ENCODE results near the gene BDNF. TPM values are rescaled to one million over a fixed set of nuclear protein-coding genes. Genes with fewer than 3 reads are reported as not detected.

BDNF gene
- total and polyA plus RNA-seq, 2 of the 8 experiments (the other 6 are each of a cell fraction or from before 2014, with no cell fraction given): 2.4 to 5.4 TPM

DNA sequence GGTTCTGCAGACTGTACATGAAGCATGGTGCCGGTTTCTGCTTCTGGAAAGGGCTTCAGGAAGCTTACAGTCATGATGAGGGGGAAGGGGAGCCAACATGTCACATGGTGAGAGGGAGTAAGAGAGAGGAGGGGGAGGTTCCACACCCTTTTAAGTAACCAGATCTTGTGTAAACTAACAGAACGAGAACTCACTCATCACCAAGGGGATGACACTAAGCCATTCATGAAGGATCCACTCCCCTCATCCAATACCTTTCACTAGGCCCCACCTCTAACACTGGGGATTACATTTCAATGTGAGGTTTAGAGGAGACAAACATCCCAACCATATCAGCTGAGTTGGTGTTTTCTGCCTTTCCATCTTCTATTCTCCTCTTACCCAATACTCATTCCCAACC is 83.5 kb downstream of the BDNF start:
- Histone ChIP-seq H3K9ac (replicated peaks in 1 of 4; ENCODE audit: extremely low read depth in 1 of 4, low read depth in 3 of 4, low read length in 3 of 4) (no peak overlapping the region), H4K8ac (ENCODE audit: extremely low read depth, insufficient read depth, low read length) (no peak overlapping the region), H2BK5ac (ENCODE audit: low read depth, low read length) (no peak overlapping the region), H3K27me3 (replicated peaks in 1 of 4; ENCODE audit: control insufficient read depth in 3 of 4, extremely low read depth in 1 of 4, insufficient read depth in 3 of 4, low read length in 3 of 4) (no peaks in the 10 kb centered on the region), H3K4ac (replicated peaks; ENCODE audit: insufficient read length, low read depth, low read length) (no peak overlapping the region), H3K27ac (ENCODE audit: low read depth, low read length) (no peak overlapping the region), H2AK5ac (ENCODE audit: low read depth, low read length) (no peak overlapping the region), H2AFZ (ENCODE audit: low read length) (no peak overlapping the region), H4K91ac (replicated peaks; ENCODE audit: insufficient read length, low read length) (no peak overlapping the region), H2BK120ac (replicated peaks; ENCODE audit: low read depth, low read length) (no peak overlapping the region), H4K5ac (ENCODE audit: insufficient read length, low read depth, low read length) (no peak overlapping the region), H3K4me3 (ENCODE audit: extremely low read depth in 1 of 4, insufficient read depth in 2 of 4, low read depth in 3 of 4, low read length in 4 of 4) (no peak overlapping the region), H3K4me2 (ENCODE audit: insufficient read depth in 1 of 2, low read depth in 2 of 2, low read length in 2 of 2) (no peak overlapping the region), H3K79me2 (ENCODE audit: control insufficient read depth in 1 of 2, insufficient read depth in 2 of 2, low read length in 2 of 2) (0 out of 4 replicates have a peak, but pooled peaks cover 0 to 3% of the 10 kb centered on the region in 2 experiments), H2BK12ac (ENCODE audit: low read depth, low read length) (no peak overlapping the region), H3K18ac (ENCODE audit: extremely low read depth, low read length) (no peak overlapping the region), H3K9me3 (ENCODE audit: insufficient read depth in 2 of 2, low read depth in 1 of 2, low read length in 1 of 2) (no peaks in the 10 kb centered on the region), H3K79me1 (ENCODE audit: low read depth, low read length) (no peaks in the 10 kb centered on the region), H3K36me3 (ENCODE audit: control insufficient read depth in 2 of 4, insufficient read depth in 4 of 4, low read length in 3 of 4) (peaks cover 17 to 64% (median 58%) of the 10 kb centered on the region in 4 experiments), H2BK20ac (ENCODE audit: low read length) (no peak overlapping the region), H3K14ac (ENCODE audit: insufficient read length) (no peak overlapping the region), H3K4me1 (replicated peaks in 1 of 4; ENCODE audit: control insufficient read depth in 3 of 4, insufficient read depth in 4 of 4, low read length in 3 of 4) (peaks cover 0 to 2% (median 0%) of the 10 kb centered on the region in 4 experiments; a peak in 1 of 7 replicates), H3K56ac (replicated peaks; ENCODE audit: insufficient read length, low read depth, low read length) (no peak overlapping the region), H3K23me2 (ENCODE audit: low read depth, low read length) (no peaks in the 10 kb centered on the region; the same call in 1 of the 2 replicates), H4K20me1 (replicated peaks in 1 of 2; ENCODE audit: control insufficient read depth in 1 of 2, insufficient read depth in 2 of 2, low read length in 2 of 2) (peaks cover 8 to 17% of the 10 kb centered on the region in 2 experiments), H3K23ac (ENCODE audit: insufficient read length) (no peak overlapping the region), H2BK15ac (ENCODE audit: low read length) (no peak overlapping the region)
- ChIA-PET CTCF (ENCODE audit: partially characterized antibody) (no interaction called here), POLR2A (ENCODE audit: partially characterized antibody) (interaction anchor here (0.7 to 14.1 kb wide), 9 partner anchors 4 to 110 kb away, joined by 3 to 208 read pairs (median 4); partner anchors contain the start of gene LIN7C)
- peak; percentile 58 for FAIRE-seq
- DNase-seq (ENCODE audit: low read depth in 1 of 2, low spot score in 2 of 2): no peak
- 91% methylated on average over 2 of the region's 2 CpGs; no CpG with 5 or more reads in 1 of the 2 experiments for WGBS, 2 experiments (ENCODE audit: extremely low coverage in 1 of 2, insufficient coverage in 1 of 2, insufficient read length in 1 of 2, insufficient replicate concordance in 2 of 2, low coverage in 1 of 2, low lambda C conversion rate in 2 of 2, missing lambda C conversion rate in 1 of 2)
- TF ChIP-seq SP1 (IDR thresholded peaks at IDR 0.05; ENCODE audit: low read depth, low read length) (no peak), ASH2L (IDR thresholded peaks at IDR 0.05; ENCODE audit: low read length) (no peak), POLR2AphosphoS5 (IDR thresholded peaks at IDR 0.05; ENCODE audit: low read depth, low read length) (peak; percentile 97), POLR2A (IDR thresholded peaks at IDR 0.05; ENCODE audit: control extremely low read depth in 1 of 2, low read depth in 2 of 2, low read length in 2 of 2) (peak; percentile 53 to 91; a peak in 2 of 3 replicates), NRF1 (IDR thresholded peaks at IDR 0.05; ENCODE audit: low read depth, low read length) (no peak), TEAD4 (IDR thresholded peaks at IDR 0.05; ENCODE audit: low read depth, low read length) (no peak), RXRA (IDR thresholded peaks at IDR 0.05; ENCODE audit: insufficient read depth, low read depth, low read length) (no peak), TBP (IDR thresholded peaks at IDR 0.05; ENCODE audit: low read depth, low read length) (no peak), RBBP5 (IDR thresholded peaks at IDR 0.05; ENCODE audit: borderline replicate concordance, low read depth, low read length) (no peak), SUZ12 (IDR thresholded peaks at IDR 0.05; ENCODE audit: low read length) (no peak), CBX5 (IDR thresholded peaks at IDR 0.05; ENCODE audit: low read depth, low read length) (no peak), CTBP2 (IDR thresholded peaks at IDR 0.05; ENCODE audit: borderline replicate concordance, insufficient read depth, insufficient read length, low read length) (no peak), HDAC2 (IDR thresholded peaks at IDR 0.05; ENCODE audit: borderline replicate concordance in 1 of 2, low read depth in 2 of 2, low read length in 2 of 2) (no peak), SIX5 (IDR thresholded peaks at IDR 0.05; ENCODE audit: low read depth, low read length) (no peak)
